K562 (cell line): Measurements from ENCODE around the gene TEX22.

ENCODE experiments used
- CTBP1 ChIP-seq: fragments of 450-650 bp; IDR thresholded peaks from 2 replicates; pipeline ENCODE4 v1.6.1; 2016; ENCODE audit warnings: borderline replicate concordance
- CTCF ChIP-seq, 3 experiments: IDR thresholded peaks in 2 of 3; conservative IDR thresholded peaks in 1 of 3; 2 replicates each; pipeline ENCODE4 v1.5.1; 2011 to 2012; ENCODE audit warnings: low read length in 3 of 3, mild to moderate bottlenecking in 3 of 3, control low read depth in 2 of 3, improper control_type of control experiment in 1 of 3, inconsistent platforms in 1 of 3, low read depth in 1 of 3, mixed read lengths in 1 of 3, moderate library complexity in 1 of 3; ENCODE audit not compliant: insufficient read depth in 2 of 3
- EP300 ChIP-seq: IDR thresholded peaks from 2 replicates; pipeline ENCODE4 v1.6.1; 2012; ENCODE audit warnings: low read length, improper control_type of control experiment
- KLF1 ChIP-seq: fragments of 450-650 bp; IDR thresholded peaks from 2 replicates; pipeline ENCODE4 v1.6.1; 2016; ENCODE audit warnings: missing genetic modification characterization, missing compliant biosample characterization
- MCM3 ChIP-seq: fragments of 450-650 bp; IDR thresholded peaks from 2 replicates; pipeline ENCODE4 v1.6.1; 2016
- NFYB ChIP-seq: IDR thresholded peaks from 2 replicates; pipeline ENCODE4 v1.6.1; 2011; ENCODE audit warnings: mild to moderate bottlenecking, moderate library complexity; ENCODE audit not compliant: insufficient read length; ENCODE audit errors: extremely low read depth
- POLR2AphosphoS5 ChIP-seq: IDR thresholded peaks from 2 replicates; pipeline ENCODE4 v1.6.1; 2011; ENCODE audit warnings: mild to moderate bottlenecking, low read depth, low read length, moderate library complexity; ENCODE audit not compliant: control insufficient read depth, insufficient read depth
- ZFP1 ChIP-seq: fragments of 450-650 bp; formaldehyde crosslinking; IDR thresholded peaks from 2 replicates; pipeline ENCODE4 v1.4.0; 2020; ENCODE audit warnings: mild to moderate bottlenecking, mixed read lengths

- TF ChIP-seq MCM3 = no peak
- no peak for TF ChIP-seq CTCF (IDR thresholded peaks at IDR 0.05 in 2 of 3, conservative IDR thresholded peaks at IDR 0.05 in 1 of 3; ENCODE audit: insufficient read depth in 2 of 3, low read depth in 1 of 3, low read length in 3 of 3)
- no peak for TF ChIP-seq KLF1 (tag)
- TF ChIP-seq NFYB = no peak
- no peak for TF ChIP-seq POLR2AphosphoS5
- TF ChIP-seq EP300 = no peak
- no peak for TF ChIP-seq CTBP1
- TF ChIP-seq ZFP1 (CRISPR knock-in tag) = no peak
Measured at GRCh38 chr14:105394714-105395537, 3.4 kb upstream of the TEX22 start.
